ENCODE measurements around the gene GNS.
A peak's percentile ranks its signal among the peaks of the same experiment; 100 is the strongest.

Gene GNS

DNA sequence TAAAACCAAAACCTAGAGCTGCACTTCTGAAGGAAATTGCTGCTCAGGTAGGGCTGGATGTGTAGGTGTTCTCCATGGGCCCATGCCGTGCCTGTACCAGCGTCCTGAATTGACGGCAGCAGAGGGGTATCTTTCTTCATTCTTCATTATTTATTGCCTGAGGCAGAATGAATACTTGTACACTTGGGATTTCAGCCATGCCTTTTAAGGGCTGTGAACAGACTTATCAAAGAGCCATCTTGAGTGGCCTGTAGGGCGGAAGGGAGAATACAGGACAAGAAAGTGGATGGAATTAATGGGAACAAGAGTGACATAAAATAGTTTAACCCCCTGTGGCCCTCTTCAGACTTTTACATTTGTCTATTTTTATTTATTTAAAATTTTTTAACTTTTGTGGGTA lies 87.5 kb downstream of the GNS start:
- DNase-seq: no peak

DNA sequence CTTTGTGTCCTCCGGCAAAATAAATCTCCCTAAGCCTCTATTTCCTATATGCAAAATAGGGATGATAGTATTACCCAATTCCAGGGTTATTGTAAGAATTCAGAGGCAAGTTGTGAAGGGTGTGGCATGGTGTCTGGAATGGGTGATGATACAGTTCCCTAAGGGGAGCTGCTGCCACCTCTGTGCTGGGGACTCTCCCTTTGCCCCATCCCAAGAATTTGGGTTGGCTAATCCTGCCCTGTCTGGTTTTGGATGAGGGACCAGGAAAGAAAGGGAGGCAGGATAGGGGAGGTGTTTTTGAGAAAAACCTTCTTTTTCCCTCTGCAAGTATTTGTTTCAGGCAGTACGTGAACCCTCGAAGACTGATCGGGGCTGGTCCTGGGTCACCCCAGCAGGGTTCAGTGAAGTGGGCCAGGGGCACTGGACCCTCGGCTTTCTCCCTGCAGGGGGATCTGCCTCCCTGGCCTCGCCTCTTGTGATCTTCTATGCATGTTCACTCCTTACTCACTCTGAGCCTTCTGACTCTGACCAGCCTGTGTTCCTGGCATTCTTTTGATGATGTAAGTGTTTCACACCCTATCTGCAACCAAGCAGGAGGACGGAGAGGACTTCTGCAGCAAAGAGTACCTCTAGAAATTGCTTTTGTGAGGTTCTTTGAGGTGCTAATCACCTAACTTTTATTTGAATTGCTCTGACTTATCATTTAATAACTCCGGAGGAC lies 88.1 kb downstream of the GNS start:
- DNase-seq: no peak

DNA sequence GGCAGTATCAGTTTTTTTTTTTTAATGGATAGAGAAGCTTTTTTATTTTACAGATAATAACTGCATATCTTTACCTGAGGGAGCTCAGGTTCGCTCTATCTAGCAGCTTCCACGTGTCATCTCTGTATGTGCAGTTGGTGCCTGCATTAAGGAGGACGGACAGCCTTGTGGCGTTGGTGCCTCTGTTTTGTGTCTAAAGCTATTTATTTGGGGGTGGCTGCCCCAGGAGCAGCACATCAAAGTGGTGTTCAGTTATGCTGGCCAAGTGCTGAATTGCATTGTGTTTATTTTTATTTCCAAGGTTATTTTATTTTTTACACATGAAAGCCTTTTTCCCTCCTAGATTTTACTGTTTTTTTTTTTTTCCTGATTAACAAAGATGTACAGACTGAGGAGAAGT lies 89.2 kb downstream of the GNS start:
- DNase-seq: no peak

DNA sequence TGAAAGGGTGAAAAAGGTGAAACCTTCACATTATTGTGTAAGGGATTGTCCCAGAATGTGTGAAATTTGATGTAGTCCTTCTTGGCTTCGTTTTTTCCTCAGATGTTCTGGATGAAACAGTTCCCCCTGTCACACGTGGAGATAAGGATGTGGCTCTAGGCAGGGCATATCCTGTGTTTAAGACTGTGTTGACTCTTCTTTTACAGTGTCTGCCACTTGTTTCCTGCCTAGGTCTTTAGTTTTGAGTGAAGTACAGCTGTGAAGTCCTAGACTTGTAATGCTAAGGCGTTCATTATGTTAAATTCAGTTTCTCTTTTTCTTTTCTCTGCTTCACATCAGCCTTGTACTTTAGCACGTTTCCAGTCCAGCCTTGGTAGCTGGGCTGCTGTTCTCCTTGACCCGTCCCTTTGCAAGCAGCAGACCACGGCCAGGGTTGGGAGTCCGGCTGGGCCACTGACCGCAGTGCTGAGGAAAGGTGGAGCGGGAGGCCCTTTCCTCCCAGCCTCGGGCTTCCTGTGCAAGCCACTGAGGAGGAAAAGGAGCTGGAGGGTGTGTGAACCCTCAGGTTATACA lies 89.8 kb downstream of the GNS start:
- DNase-seq: peak; percentile 24

DNA sequence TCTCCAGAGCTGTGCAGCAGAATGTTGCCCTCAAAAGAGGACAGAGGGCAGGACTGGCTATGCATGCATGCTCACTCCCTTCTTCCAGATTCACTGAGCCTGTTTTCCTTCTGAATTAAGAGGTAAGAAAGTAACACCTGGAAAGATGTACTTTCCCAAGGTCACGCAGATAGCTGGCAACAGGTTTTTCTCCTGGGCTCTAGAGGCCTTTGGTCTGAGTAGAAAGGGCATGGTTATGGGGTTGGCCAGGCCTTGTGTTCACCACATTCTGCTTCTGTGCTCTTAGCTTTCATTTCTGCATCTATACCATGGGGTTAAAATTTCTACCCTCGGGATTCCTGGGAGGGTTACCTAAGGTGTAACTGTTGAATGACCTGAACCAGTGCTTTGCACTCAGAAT lies 91.4 kb downstream of the GNS start:
- no peak for DNase-seq

DNA sequence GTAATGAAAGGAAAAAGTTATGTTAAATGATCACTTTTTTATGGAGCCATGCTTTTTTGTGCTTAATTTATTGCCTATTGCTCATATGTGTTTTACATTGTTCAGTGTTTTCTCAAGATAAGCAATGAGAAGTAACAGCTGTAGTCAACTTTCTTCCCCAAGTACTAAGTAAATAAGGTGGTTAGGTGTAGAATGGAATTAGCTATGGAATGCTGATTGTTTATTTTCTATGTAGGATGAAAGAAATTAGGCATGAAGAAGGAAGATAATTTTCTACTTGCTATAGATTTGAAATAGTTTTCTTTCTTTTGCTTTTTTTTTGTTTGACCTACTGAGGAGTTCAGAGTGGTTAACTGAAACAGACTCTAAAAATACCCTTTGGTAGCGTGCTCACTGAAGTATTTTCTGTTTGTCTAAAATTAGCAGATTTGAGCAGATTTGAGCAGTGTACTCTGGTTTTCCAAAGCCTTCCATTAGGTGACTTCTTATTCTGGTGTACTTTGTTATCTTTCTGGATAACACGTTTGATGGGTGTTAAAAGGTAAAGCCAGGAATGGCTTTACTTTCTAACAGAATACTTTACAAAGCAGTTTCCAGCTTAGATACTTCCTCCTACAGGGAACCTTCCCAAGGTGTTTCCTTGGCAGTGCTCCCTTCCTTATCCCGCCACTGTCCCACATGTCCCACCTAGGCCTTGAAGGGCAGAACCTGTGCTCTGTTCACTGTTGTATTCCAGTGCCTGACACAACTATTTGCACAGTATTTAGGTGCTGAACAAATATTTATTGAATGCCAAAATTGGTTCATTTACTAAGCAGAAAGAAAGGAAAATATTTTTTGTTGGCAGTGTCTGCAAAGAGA lies 92.9 kb downstream of the GNS start:
- no peak for DNase-seq

DNA sequence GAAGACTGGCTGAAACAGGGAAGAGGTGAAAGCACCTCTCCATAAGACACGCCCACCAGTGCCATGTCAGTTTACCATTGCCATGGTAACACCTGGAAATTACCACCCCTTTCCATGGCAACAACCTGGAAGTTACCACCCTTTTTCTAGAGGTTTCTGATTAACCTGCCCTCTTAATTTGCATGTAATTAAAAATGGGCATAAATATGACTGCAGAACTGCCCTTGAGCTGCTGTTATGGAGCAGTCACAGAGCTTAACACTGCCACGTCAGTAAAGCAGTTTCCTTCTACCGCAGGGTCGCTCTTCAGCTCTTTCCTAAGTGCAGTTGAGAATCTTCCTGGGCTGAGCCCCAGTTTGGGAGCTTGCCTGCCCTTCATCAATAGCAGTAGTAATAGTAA lies 93.7 kb downstream of the GNS start:
- DNase-seq: peak; percentile 46

Data from stimulated activated naive CD4-positive, alpha-beta T cell treated with Interleukin-2 at 50 U/mL for 16 hours (primary cell).